ENCODE results near the gene PIN1. TPM values are rescaled to one million over a fixed set of nuclear protein-coding genes. Genes with fewer than 3 reads are reported as not detected.
"Not testable (repeated sequence)": the region's sequence is repeated elsewhere in the genome, so short reads cannot be mapped to it uniquely, and the experiment has no call there.

PIN1 gene
- total RNA-seq, 4 donors from 2014 or later: 67.8 to 97.7 (median 79.6) TPM

- intact Hi-C loops (cut with DNase I; ENCODE audit: low total_unique reads): no loop called here
- no peak for TF ChIP-seq POLR2A (IDR thresholded peaks at IDR 0.05)
- no peak for TF ChIP-seq CTCF (IDR thresholded peaks at IDR 0.05)
Observed at GRCh38 chr19:9838324-9838723, 3.2 kb downstream of the PIN1 start.

GRCh38 chr19:9839415-9839814 is 4.3 kb downstream of the PIN1 start:
- H3K4me3 ChIP-seq (ENCODE audit: low read depth, poor library complexity, severe bottlenecking): no peak overlapping the region
- intact Hi-C loops (cut with DNase I; ENCODE audit: low total_unique reads): no loop called here
- WGBS, 2 donors: 80 to 89% methylated on average over 1 of the region's 1 CpG
- TF ChIP-seq POLR2A (IDR thresholded peaks at IDR 0.05) (no peak), CTCF (IDR thresholded peaks at IDR 0.05) (no peak)
- no peak for DNase-seq (ENCODE audit: low spot score in 2 of 2)

More at GRCh38 chr19:9838324-9838723, 3.2 kb downstream of the PIN1 start:
- no peak overlapping the region for H3K4me3 ChIP-seq (ENCODE audit: low read depth, poor library complexity, severe bottlenecking)
- no peak for DNase-seq (ENCODE audit: low spot score in 2 of 2)
- WGBS, 2 donors: 90 to 93% methylated on average over 14 to 15 of the region's 15 CpGs

GRCh38 chr19:9842834-9843625 is 7.9 kb downstream of the PIN1 start:
- 80 to 87% methylated on average over 9 of the region's 9 CpGs for WGBS, 2 donors
- no peak overlapping the region for H3K4me3 ChIP-seq (ENCODE audit: low read depth, poor library complexity, severe bottlenecking)
- no peak for DNase-seq (ENCODE audit: low spot score in 2 of 2)
- TF ChIP-seq POLR2A (IDR thresholded peaks at IDR 0.05) (no peak), CTCF (IDR thresholded peaks at IDR 0.05) (no peak)
- intact Hi-C loops (cut with DNase I; ENCODE audit: low total_unique reads): no loop called here

- 95 to 96% methylated on average over 11 to 12 of the region's 12 CpGs for WGBS, 2 donors
- intact Hi-C loops (cut with DNase I; ENCODE audit: low total_unique reads); H3K4me3 ChIP-seq (ENCODE audit: low read depth, poor library complexity, severe bottlenecking); DNase-seq (ENCODE audit: low spot score in 2 of 2): not testable (repeated sequence)
Observed at GRCh38 chr19:9843626-9844273, 8.6 kb downstream of the PIN1 start.

GRCh38 chr19:9847087-9847671 is 12.1 kb downstream of the PIN1 start:
- intact Hi-C loops (cut with DNase I; ENCODE audit: low total_unique reads): no loop called here
- TF ChIP-seq CTCF (IDR thresholded peaks at IDR 0.05) (no peak), POLR2A (IDR thresholded peaks at IDR 0.05) (no peak)
- 27 to 32% methylated on average over 11 of the region's 13 CpGs for WGBS, 2 donors
- H3K4me3 ChIP-seq (ENCODE audit: low read depth, poor library complexity, severe bottlenecking): no peak overlapping the region
- DNase-seq (ENCODE audit: low spot score in 2 of 2): peak in 1 of 2 donors; percentile 58

- DNase-seq (ENCODE audit: low spot score in 2 of 2): no peak
- 80 to 84% methylated on average over 4 of the region's 4 CpGs for WGBS, 2 donors
- intact Hi-C loops (cut with DNase I; ENCODE audit: low total_unique reads): no loop called here
- H3K4me3 ChIP-seq (ENCODE audit: low read depth, poor library complexity, severe bottlenecking): no peak overlapping the region
- TF ChIP-seq POLR2A (IDR thresholded peaks at IDR 0.05) (no peak), CTCF (IDR thresholded peaks at IDR 0.05) (no peak)
Observed at GRCh38 chr19:9848060-9848459, 12.9 kb downstream of the PIN1 start.
